GM19035 (cell line): ENCODE results near the gene PTCH1.

Experiments used
- ATAC-seq: cut with Tn5 transposase; IDR thresholded peaks from one replicate; pipeline ENCODE4 v1.9.1; 2021; ENCODE audit not compliant: unreplicated experiment

Gene PTCH1

GRCh38 chr9:95441081-95441480 is 75.7 kb downstream of the PTCH1 start:
- no peak for ATAC-seq

- ATAC-seq = no peak
Observed at GRCh38 chr9:95440447-95440846, 76.3 kb downstream of the PTCH1 start.

- ATAC-seq = no peak
Observed at GRCh38 chr9:95438561-95439357, 78.0 kb downstream of the PTCH1 start.

- ATAC-seq = no peak
Observed at GRCh38 chr9:95437559-95437958, 79.2 kb downstream of the PTCH1 start.

DNA sequence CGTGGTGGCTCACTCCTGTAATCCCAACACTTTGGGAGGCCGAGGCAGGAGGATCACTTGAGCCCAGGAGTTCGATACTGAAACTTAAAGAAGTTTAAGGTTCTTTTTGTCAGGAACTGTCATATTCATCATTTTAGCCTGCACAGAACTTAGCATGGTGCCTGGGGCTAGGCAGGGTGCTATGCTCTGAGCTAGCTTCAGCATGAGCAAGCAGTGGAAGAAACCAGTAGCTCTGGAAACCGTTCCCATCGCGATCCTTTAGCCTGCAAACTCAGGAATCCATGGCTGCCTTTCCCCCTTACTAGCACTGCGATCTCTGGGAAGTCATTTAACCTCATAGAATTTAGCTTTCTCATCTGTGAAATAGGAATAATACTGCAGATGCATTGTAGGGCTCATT is 80.4 kb downstream of the PTCH1 start:
- no peak for ATAC-seq

DNA sequence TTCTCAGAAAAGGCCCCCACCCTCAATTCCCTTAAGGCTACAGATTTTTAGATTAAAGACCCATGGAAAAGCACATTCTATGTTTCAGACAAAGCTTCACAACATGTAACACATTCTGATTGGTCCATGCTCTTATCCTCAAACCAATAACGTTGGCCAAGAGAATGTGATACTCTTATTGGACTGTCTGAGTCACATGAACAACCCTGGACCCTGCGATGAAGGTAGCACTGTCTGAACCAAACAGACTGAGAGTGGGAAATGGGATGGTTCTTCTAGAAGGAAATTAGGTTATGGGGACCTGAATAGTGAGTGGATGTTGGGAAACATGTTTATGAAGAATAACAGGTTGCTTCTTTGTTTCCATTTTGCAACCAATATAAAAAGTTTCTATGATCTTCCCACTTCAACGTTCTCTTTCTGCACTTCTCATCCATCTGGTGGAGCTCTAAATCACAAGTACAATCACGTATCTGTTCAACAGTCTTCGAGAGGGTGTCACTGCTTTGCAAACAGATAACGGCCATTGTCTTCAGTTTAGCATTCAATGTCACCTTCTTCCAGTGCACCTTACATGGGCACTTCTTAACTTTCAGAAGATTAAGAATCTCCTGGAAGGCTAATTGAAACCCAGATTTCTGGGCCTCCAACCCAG is 81.6 kb downstream of the PTCH1 start:
- no peak for ATAC-seq

DNA sequence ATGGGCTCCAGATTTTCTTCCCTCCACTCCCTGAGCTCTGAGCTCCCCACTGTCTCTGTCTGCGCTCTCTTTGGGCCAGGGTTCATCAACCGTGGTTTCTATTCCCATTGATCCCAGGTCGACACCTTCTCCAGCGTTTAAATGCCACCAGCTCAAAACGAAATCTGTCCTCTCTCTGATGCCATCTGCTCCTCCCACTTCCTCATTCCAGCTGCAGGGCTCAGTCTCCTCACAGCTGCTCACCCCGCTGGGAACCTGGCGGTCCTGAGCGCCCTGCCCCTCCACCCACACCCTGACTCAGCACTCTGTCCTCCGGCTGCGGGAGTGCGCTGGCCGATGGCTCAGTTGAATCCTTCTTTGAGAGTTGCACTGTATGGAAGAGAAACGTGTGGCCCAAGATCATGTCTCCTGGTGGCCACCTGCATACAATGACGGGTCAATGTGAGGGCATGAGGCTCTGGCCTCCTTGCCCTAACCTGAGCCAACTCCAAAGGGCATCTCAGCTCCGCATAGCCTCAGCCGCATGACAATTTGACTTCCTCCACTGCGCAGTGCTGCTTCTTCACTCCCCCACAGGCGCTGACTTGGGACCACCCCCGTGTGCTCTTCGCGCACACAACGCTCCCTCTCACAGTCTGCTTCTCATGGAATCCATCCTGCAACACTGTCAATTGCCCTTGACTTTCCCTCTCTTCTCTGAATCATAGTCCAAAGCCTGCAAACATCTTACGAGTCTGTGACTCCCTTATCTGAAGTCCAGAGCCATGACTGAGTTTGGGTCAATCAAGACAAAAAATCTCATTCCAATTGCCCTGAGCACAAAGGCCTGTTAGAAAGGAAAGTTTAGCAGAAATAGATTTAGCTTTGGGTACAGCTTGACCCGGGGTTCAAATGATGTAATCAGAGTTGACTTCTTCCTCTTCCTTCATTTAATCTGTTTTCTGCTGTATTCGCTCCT is 82.4 kb downstream of the PTCH1 start:
- no peak for ATAC-seq

DNA sequence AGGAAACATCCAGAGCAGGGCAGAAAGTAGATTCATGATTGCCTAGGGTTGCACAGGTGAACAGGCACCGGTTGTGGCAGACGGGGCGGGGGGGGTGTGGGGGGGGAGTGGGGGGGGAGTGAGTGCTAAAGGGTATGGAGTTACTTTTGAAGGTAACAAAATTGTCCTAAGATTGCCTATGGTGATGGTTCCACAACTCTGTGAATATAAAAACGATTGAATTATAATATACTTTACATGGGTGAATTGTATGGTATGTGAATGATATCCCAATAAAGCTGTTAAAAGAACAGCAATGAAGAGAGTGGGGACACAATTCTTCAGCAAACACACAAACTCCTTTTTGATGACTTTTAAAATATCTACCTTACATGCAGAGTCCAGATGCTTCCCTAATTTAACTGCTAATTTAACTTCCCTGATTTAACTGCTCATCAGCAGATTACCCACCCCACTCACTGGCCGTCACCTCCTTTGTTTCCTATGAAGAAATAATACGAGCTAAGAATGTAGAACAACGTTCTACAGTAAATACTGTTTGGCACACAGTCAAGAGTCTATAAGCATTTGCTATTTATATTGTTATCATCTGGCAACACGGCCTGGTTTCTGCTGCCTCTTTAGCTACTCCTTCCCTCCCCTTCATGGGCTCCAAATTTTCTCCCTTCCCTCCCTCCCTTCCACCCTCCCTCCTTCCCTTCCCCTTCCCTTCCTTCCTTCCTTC is 83.5 kb downstream of the PTCH1 start:
- ATAC-seq = no peak

- no peak for ATAC-seq
Observed at GRCh38 chr9:95431286-95431685, 85.5 kb downstream of the PTCH1 start.

DNA sequence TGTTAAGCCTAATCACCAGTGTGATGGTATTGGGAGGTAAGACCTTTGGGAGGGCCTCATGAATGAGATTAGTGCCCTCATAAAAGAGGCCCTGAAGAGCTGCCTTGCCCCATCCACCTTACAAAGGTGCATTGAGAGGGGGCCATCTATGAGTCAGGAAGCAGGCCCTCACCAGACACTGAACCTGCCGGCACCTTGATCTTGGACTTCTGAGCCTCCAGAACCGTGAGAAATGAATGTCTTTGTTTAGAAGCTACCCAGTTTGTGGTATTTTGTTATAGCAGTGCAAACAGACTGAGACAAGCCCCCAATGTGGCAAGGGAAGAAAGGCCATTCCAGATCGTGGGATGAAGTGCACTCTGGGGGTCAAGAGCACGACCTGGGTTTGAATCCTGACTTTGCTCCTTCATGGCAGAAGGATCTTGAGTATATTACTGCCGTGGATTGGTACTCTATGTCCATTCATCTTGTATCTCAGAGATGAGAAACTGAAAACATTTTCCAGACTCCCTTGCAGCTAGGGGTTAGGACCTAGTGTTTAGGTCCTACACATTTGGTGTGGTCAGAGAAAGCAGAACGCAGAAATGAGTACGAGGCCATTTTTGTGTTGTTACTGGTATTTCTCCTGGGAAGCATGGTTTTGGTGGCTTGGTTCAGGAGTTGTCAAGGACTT is 86.7 kb downstream of the PTCH1 start:
- ATAC-seq = no peak

DNA sequence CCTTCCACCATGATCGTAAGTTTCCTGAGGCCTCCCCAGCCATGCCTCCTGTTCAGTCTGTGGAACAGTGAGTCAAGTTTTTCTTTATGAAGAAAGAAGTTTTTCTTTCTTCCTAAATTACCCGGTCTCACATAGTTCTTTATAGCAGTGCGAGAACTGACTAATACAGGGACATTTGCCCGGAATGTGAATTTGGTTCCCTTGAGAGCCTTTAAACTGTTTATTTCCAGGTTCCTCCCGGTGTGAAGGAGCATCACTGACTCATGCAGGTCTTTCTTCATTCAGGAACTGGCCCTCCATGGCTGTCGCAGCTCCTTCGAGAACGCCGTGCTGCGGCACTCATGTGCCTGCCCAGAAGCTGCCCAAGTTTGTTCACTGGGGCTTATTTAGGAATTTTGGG is 87.7 kb downstream of the PTCH1 start:
- no peak for ATAC-seq

DNA sequence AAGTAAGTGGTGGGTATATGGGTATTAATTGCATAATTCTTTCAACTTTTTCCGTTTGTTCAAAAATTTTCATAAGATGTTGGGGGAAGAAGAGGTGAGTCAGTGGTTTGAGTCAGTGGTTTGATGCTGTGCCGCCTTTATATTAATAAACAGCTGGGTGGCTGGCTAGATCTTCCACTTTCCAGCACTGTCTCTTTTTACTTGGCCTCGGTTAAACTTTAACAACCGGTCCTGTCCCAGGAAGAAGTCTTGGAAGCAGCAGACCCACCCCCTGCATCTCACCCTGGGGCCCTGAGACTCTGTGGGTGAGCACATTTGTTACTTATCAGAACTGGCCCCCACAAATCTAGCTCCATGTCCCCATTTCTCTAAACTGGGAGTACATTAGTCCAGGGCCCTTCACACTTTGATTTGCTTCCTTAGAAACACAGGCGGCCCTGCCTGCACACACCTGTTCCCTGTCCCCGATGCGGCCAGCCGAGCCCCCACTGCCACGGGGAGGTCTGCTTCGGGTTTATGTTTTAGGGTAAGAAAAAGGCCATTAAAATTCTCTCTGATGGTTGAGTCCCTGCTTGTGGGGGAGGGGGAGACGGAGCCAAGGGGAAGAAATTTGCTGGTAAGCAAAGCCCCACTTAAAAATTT is 90.7 kb downstream of the PTCH1 start:
- ATAC-seq = no peak

GRCh38 chr9:95422650-95423049 is 94.1 kb downstream of the PTCH1 start:
- no peak for ATAC-seq

DNA sequence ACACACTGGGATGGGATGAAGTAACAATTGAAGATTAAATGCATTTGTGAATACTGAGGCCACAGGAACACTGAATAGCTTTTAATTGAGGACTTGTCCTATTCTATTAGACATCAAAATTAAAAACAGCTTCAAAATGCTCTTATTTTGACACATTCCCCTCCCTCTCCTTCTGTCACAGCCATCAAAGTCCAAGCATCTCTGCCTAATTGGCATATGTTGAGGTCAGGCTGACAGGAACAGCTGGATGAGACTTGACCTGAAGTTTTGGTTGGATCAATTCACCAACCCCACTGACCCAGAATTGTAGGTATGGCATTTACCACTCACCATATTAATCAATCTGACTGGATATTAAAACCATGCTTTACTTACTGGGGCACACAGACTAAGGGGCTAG is 96.3 kb downstream of the PTCH1 start:
- ATAC-seq = no peak

GRCh38 chr9:95419444-95419843 is 97.3 kb downstream of the PTCH1 start:
- no peak for ATAC-seq

DNA sequence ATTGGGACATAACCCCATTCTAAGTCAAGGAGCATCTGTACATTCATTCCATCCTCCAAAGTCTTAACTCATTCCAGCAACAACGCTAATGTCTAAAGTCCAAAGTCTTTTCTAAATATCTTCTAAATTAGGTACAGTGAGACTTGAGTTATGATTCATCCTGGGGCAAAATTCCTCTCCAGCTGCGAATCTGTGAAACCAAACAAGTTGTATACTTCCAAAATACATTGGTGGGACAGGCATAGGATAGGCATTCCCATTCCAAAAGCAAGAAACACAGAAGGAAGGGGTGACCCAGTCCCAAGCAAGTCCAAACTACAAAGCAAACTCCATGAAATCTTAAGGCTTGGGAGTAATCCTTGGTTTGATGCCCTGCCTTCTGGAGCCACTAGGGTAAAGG is 101.6 kb downstream of the PTCH1 start:
- ATAC-seq = no peak

- no peak for ATAC-seq
Observed at GRCh38 chr9:95413793-95414192, 103.0 kb downstream of the PTCH1 start.

DNA sequence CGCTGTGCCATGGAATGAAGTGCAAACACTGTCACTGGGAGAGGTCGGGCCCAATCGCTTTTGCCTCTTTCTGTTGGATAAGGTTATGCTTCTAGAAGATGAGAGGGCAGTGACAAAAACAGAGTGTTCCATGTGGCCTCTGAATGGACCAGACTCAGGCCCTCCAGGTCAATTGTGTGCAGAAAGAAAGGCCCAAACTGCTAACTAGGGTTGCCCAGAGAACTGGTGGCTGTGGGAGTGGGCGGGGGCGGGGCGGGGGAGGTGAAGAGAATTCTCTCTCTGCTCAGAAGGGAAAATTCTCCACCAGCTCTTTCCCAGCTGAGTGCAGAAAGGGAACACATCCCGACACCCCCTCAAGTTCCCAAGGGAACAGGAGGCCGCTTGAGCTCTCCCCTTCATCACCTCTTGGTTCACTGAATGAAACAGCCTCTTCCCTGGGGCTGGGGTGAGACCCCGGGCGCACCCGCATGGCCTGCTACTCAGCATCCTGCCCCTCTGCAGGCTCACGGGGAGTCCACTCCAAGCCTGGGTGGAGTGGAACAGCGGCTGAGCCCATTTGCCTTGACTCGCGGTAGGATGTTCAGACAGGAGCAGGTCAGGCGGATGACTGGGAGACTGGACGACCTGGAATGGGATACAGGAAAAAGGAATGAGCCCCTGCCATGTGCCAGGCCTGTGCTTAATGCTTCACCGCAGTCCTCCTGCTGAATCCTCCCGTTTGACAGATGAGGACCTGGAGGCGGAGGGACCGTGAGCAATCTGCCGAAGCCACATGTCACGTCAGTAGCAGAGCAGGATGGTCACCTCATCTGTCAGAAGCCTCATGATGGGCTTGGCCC is 105.5 kb downstream of the PTCH1 start:
- ATAC-seq = no peak
